HTR-8/SVneo (cell line): ENCODE measurements around the gene AKR1E2.

ENCODE experiments used
- DNase-seq: peaks from one replicate; pipeline ENCODE4 v3.0.0; 2011; ENCODE audit warnings: low spot score, mixed read lengths; ENCODE audit not compliant: insufficient read length
- FAIRE-seq: peaks from 2 replicates; lab custom pipeline; 2011; peaks lifted over from hg19 to GRCh38; lab: Jason Lieb, UNC

The AKR1E2 gene

DNA sequence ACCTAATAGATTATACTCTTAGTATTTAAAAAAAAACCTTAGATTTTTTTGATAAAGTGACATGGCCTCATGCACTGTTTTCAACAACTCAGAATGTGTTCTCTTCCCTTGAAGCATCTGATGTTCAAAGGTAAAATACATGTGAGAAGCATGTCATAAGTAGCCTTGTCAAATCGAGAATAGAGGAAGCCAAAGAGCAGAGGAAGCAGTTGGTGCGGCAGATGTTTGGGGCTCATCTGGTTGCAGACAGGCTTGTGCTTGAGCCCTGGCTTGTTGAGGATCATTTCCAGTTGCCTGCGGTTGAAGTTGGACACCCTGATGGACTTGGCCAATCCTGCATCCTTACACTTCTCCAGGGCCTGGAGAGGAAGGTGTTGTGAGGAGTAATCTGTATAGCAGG, 59.2 kb downstream of the AKR1E2 start:
- no peak for DNase-seq
- FAIRE-seq: no peak

DNA sequence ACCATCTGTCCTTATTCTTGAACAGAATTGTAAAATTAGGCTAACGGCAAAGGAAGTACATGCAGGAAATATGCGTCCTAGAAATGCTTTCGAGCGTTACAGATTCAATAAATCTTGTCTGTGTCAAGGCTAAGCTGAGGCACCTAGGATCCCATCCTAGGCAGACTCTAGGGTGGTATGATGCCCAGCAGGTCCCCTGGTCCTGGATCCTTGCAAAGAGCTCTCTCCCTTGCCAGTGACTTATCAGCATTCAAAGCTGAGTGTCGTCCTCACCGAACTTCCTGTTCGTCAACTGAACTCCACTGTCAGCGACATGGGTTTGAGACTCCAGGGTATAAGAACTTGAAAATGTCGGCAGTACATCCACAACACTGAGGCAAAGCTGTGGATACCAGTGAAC, 61.5 kb downstream of the AKR1E2 start:
- FAIRE-seq (no peak), DNase-seq (no peak)

DNA sequence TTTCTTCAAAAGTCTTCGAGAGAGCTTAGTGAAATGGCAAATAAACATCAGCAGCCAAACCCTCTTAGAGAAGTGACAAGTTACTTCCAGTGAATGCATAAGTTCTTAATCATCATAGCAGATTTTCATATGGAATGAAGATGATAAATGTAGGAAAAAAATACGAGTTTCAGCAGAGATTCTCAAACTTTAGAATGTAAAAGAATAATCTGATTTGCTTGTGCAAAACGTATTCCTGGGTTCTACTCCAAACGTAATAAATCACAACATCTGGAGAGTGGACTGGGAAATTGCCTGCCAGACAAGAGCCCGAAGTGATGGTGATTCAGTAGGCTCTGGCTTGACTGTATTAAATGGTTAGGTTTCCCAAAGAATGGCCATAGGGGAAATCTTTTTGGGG, 62.2 kb downstream of the AKR1E2 start:
- DNase-seq: no peak
- no peak for FAIRE-seq

DNA sequence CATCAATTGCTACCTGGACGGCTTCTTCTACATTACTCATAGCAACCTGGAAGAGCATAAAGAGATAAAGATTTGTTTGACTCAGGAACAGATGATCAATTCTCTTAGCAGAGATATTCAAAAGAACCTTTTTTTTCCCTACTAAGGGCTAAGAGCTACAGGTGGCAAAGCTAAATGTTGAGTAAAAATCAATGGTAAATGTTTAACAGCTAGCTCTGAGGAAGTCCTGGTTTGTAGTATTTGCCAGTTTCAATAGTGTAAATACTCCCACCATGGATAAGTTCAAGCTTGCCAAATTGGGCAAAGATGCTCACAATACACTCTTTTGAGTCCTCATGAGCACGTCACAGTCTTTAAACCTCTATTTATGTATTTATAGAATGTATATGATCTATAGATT, 64.0 kb downstream of the AKR1E2 start:
- DNase-seq: no peak
- FAIRE-seq: no peak

- no peak for DNase-seq
- FAIRE-seq: no peak
These were observed 66.7 kb downstream of the AKR1E2 start for GRCh38 chr10:4892681-4893080.

DNA sequence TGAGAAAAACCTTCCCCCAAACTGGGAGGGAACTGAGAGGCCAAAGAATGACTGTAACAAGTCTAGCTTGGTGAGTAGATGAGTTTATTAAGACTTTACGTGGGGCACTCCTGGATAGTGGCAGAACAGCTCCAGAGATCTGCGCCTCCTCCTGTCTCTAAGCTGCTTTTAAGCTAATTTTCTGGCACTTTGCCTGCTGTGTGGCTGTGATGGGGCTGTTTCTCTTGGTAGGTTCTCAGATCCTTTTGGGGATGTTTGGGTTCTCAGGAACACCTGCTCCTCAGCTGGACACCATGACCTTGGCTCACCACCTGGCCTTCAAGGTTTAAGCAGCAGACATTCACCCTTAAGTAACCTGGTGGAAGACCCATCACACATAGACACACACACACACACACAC, 68.3 kb downstream of the AKR1E2 start:
- DNase-seq (no peak), FAIRE-seq (no peak)
